ENCODE measurements around the gene CTNNA2.

Gene CTNNA2

GRCh38 chr2:80643598-80643997, 1130.7 kb downstream of the CTNNA2 start:
- no peak for DNase-seq

DNA sequence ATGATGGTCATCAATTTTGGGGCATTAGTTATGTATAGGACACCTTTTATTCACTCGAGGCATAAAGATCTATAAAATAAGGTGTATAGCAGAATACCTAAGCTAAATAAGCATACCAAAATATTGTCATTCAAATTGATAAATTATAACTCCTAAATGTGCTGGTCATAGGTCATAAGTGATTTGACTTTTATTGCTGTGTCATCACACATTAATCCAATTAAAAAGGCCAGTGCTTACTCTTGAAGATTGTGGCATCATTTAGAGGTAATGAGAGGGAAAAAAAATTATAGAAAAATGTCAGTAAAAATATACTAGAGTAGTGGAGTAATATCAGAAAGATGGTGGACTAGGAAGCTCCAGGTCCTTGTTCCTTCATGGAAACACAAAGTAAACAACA, 1138.6 kb downstream of the CTNNA2 start:
- no peak for DNase-seq

DNA sequence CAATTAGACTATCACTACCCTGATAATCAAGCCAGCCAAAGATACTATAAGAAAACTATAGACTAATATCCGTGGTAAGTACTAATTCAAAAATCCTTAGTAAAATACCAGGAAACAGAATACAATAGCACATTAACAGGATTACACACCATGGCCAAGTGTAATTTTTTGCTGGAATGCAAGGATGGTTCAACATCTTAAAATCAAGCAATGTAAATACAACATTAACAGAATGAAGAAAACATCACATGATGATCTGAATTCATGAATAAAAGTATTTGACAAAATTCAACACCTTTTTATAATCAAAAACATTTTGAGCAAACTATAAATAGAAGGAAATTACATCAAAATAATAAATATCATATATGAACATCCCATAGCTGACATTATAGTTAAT, 1142.4 kb downstream of the CTNNA2 start:
- no peak for DNase-seq

DNA sequence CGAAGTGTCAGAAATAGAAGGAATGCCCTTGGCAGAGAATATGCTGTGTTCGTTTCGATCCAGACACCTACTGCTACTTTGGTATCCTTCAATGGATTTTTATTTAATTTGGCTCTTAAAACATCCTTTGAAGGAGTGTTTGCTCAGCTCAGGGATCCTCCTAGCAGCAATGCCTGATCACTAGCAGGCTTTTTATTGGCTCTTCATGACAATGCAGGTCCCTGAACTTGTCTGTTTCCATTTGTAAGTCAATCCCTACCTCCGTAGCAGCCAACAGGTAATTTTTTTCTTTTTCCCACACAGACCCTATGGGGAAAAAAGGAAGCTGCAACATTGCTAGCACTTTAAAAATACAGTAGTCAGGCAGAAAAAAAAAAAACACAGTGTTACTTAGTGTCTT, 1157.9 kb downstream of the CTNNA2 start:
- DNase-seq: no peak

DNA sequence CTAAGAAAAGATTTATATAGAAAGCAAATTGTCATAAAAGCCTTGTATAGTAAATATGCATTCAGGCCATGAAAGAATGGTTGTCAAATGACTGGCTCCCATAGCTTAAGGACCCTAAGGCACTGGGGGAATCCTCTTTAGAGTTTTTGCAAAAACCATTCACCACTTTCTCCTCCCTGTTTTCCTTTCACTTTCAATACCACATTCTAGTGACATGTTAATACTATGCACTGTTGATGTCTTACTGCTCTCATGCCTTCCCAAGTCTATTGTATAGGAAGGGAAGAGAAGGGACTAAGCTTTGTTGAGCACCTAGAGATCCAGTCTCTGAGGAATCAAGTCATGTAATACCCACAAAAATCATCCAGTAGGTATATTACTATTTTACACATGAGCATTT, 1174.7 kb downstream of the CTNNA2 start:
- DNase-seq: no peak

- DNase-seq: no peak
These were observed 1176.3 kb downstream of the CTNNA2 start for GRCh38 chr2:80689106-80689505.

Measured in stimulated activated CD8-positive, alpha-beta memory T cell treated with anti-CD3 and anti-CD28 coated beads, Interleukin-4, amount 100 ng/mL, for 48 hours (primary cell).